ENCODE measurements around the gene C3orf70.

Gene C3orf70

GRCh38 chr3:185037801-185038200, 115.1 kb downstream of the C3orf70 start:
- no peak for TF ChIP-seq MAX (IDR thresholded peaks at IDR 0.05)
- no peak for TF ChIP-seq YY1 (IDR thresholded peaks at IDR 0.05; ENCODE audit: low read depth)
- TF ChIP-seq, protein P1, sequence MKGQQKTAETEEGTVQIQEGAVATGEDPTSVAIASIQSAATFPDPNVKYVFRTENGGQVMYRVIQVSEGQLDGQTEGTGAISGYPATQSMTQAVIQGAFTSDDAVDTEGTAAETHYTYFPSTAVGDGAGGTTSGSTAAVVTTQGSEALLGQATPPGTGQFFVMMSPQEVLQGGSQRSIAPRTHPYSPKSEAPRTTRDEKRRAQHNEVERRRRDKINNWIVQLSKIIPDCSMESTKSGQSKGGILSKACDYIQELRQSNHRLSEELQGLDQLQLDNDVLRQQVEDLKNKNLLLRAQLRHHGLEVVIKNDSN (IDR thresholded peaks at IDR 0.05), result no peak
- TF ChIP-seq TEAD4 (IDR thresholded peaks at IDR 0.05), result no peak

DNA sequence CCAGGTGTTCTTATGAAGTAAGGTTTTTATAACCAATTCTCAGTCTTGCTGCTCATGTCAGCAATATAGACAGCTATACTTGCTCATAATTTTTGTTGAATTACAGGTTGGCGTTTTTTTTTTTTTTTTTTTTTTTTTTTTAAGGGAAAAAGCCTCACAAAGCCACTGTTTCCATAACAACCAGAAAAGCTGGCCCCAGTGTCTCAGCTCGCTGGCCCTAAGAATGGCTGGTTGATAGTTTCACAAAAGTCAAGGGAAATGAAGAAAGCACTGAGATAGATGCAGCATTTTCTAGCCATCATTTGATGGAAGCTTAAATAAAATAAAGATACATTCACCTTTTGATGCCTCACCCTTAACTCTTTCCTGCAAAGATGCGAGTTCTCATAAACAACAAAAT, 121.9 kb downstream of the C3orf70 start:
- TF ChIP-seq ZBTB7A (IDR thresholded peaks at IDR 0.05; ENCODE audit: low read depth) (no peak), MAX (IDR thresholded peaks at IDR 0.05) (no peak), YY1 (IDR thresholded peaks at IDR 0.05; ENCODE audit: low read depth) (no peak), FOXM1 (IDR thresholded peaks at IDR 0.05; ENCODE audit: borderline replicate concordance, low read depth) (no peak), CREB1 (IDR thresholded peaks at IDR 0.05; ENCODE audit: low read depth) (no peak), EGR1 (IDR thresholded peaks at IDR 0.05) (no peak), REST (IDR thresholded peaks at IDR 0.05; ENCODE audit: low read depth) (no peak), CEBPB (IDR thresholded peaks at IDR 0.05) (no peak), EP300 (IDR thresholded peaks at IDR 0.05; ENCODE audit: borderline replicate concordance) (no peak), TAF1 (IDR thresholded peaks at IDR 0.05; ENCODE audit: low read depth) (no peak), TEAD4 (IDR thresholded peaks at IDR 0.05) (no peak), RAD21 (IDR thresholded peaks at IDR 0.05; ENCODE audit: low read depth) (no peak), NFIC (IDR thresholded peaks at IDR 0.05) (no peak), TCF12 (IDR thresholded peaks at IDR 0.05; ENCODE audit: low read depth) (no peak)
- TF ChIP-seq, protein P1 (IDR thresholded peaks at IDR 0.05), result no peak

GRCh38 chr3:185030399-185030798, 122.5 kb downstream of the C3orf70 start:
- no peak for TF ChIP-seq FOXM1 (IDR thresholded peaks at IDR 0.05; ENCODE audit: borderline replicate concordance, low read depth)
- TF ChIP-seq CREB1 (IDR thresholded peaks at IDR 0.05; ENCODE audit: low read depth), result no peak
- TF ChIP-seq NFIC (IDR thresholded peaks at IDR 0.05), result no peak
- no peak for TF ChIP-seq EGR1 (IDR thresholded peaks at IDR 0.05)
- no peak for TF ChIP-seq YY1 (IDR thresholded peaks at IDR 0.05; ENCODE audit: low read depth)
- TF ChIP-seq RAD21 (IDR thresholded peaks at IDR 0.05; ENCODE audit: low read depth), result no peak

- TF ChIP-seq CEBPB (IDR thresholded peaks at IDR 0.05), result no peak
- TF ChIP-seq CREB1 (IDR thresholded peaks at IDR 0.05; ENCODE audit: low read depth), result no peak
- no peak for TF ChIP-seq REST (IDR thresholded peaks at IDR 0.05; ENCODE audit: low read depth)
- no peak for TF ChIP-seq TCF12 (IDR thresholded peaks at IDR 0.05; ENCODE audit: low read depth)
- no peak for TF ChIP-seq NFIC (IDR thresholded peaks at IDR 0.05)
- TF ChIP-seq, protein P1 (IDR thresholded peaks at IDR 0.05), result no peak
- no peak for TF ChIP-seq YY1 (IDR thresholded peaks at IDR 0.05; ENCODE audit: low read depth)
- TF ChIP-seq MAX (IDR thresholded peaks at IDR 0.05), result no peak
- no peak for TF ChIP-seq TEAD4 (IDR thresholded peaks at IDR 0.05)
- no peak for TF ChIP-seq ZBTB7A (IDR thresholded peaks at IDR 0.05; ENCODE audit: low read depth)
- no peak for TF ChIP-seq FOXM1 (IDR thresholded peaks at IDR 0.05; ENCODE audit: borderline replicate concordance, low read depth)
- TF ChIP-seq RAD21 (IDR thresholded peaks at IDR 0.05; ENCODE audit: low read depth), result no peak
- no peak for TF ChIP-seq EP300 (IDR thresholded peaks at IDR 0.05; ENCODE audit: borderline replicate concordance)
- no peak for TF ChIP-seq EGR1 (IDR thresholded peaks at IDR 0.05)
- no peak for TF ChIP-seq TAF1 (IDR thresholded peaks at IDR 0.05; ENCODE audit: low read depth)
Measured at GRCh38 chr3:185029086-185029485, 123.8 kb downstream of the C3orf70 start.

DNA sequence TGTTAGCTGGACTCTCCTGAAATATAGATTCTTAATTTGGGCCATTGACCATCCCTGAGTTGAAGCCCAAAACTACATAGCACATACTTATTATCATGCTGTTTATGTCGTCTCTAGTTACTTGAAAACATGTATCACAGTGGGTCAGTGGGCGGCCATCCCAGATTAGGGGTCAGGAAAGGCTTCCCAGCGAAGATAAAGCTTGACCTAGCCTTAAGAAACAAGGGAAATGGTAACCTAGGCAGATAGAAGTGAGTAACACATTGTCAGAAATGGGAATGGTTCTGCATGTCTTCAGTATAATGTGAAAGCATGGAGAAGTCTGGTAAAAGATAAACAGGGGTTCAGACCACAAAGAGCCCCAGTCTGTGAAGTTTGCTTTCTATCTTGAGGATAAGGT, 124.7 kb downstream of the C3orf70 start:
- TF ChIP-seq NFIC (IDR thresholded peaks at IDR 0.05), result no peak
- TF ChIP-seq FOXM1 (IDR thresholded peaks at IDR 0.05; ENCODE audit: borderline replicate concordance, low read depth), result no peak
- no peak for TF ChIP-seq RAD21 (IDR thresholded peaks at IDR 0.05; ENCODE audit: low read depth)
- TF ChIP-seq EGR1 (IDR thresholded peaks at IDR 0.05), result no peak
- no peak for TF ChIP-seq TAF1 (IDR thresholded peaks at IDR 0.05; ENCODE audit: low read depth)
- TF ChIP-seq YY1 (IDR thresholded peaks at IDR 0.05; ENCODE audit: low read depth), result no peak

Data from Ishikawa (cell line).